Activated T-helper 1 cell treated with anti-CD3 and anti-CD28 coated beads, Interleukin-12 subunit alpha, Interleukin-12 subunit beta, Interleukin-2, Interleukin-4 antibody, amounts not matched to agents 30 ng/mL and 10 ng/mL and 1 ng/mL, durations not matched to agents 14 hours and 24 hours and 36 hours (primary cell): ENCODE data around the gene MIPOL1. TPM values are rescaled to one million over a fixed set of nuclear protein-coding genes. Genes with fewer than 3 reads are reported as not detected.
"Not testable (repeated sequence)": the region's sequence is repeated elsewhere in the genome, so short reads cannot be mapped to it uniquely, and the experiment has no call there.

Experiments used
- DNase-seq: peaks from one replicate; pipeline ENCODE4 v3.0.0; 2021; ENCODE audit warnings: low spot score
- H3K27ac Mint-ChIP-seq: one replicate; pipeline ENCODE4 v1.8.0; 2021; ENCODE audit warnings: mild to moderate bottlenecking, mixed read lengths
- H3K27me3 Mint-ChIP-seq: one replicate; pipeline ENCODE4 v1.8.0; 2022; ENCODE audit warnings: mild to moderate bottlenecking, moderate library complexity, mixed read lengths; ENCODE audit not compliant: insufficient read depth
- H3K36me3 Mint-ChIP-seq: one replicate; pipeline ENCODE4 v1.8.0; 2021; ENCODE audit warnings: low read depth, mixed read lengths
- H3K4me1 Mint-ChIP-seq: one replicate; pipeline ENCODE4 v1.8.0; 2021; ENCODE audit warnings: low read depth, mixed read lengths
- H3K4me3 Mint-ChIP-seq: one replicate; pipeline ENCODE4 v1.8.0; 2021; ENCODE audit warnings: mild to moderate bottlenecking, moderate library complexity, mixed read lengths
- H3K9me3 Mint-ChIP-seq: one replicate; pipeline ENCODE4 v1.8.0; 2021; ENCODE audit warnings: mixed read lengths
- intact Hi-C: fragments of 100-400 bp; cut with micrococcal nuclease; formaldehyde crosslinking; loops from one replicate; pipeline ENCODE4 v1.15.1; 2024
- total RNA-seq: library from RNA; stranded (reverse); gene quantifications from 2 replicates; pipeline ENCODE4 v1.2.3, GENCODE V29; 2022

Gene MIPOL1
- total RNA-seq, 1 donor from 2014 or later: not detected

DNA sequence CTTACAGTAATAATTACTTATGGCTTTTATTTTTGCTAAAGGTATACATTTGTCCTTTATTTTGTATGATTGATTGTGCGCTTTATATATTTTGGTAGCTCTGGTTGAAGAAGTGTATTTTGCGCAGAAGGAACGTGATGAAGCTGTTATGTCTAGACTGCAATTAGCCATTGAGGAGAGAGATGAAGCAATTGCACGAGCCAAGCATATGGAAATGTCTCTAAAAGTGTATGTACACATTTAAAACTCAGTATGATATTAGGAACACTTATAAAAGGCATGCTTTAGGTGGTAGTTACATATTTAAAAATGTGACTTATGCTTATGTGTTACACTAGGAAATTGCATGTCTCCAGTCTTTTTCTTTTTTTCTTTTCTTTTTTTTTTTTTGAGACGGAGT lies 87.5 kb downstream of the MIPOL1 start:
- H3K9me3 Mint-ChIP-seq: no peaks in the 10 kb centered on the region
- H3K4me3 Mint-ChIP-seq: no peak overlapping the region
- no peak for DNase-seq
- no peak overlapping the region for H3K27ac Mint-ChIP-seq
- intact Hi-C loops: no loop called here
- no peaks in the 10 kb centered on the region for H3K4me1 Mint-ChIP-seq
- no peaks in the 10 kb centered on the region for H3K36me3 Mint-ChIP-seq
- no peaks in the 10 kb centered on the region for H3K27me3 Mint-ChIP-seq

DNA sequence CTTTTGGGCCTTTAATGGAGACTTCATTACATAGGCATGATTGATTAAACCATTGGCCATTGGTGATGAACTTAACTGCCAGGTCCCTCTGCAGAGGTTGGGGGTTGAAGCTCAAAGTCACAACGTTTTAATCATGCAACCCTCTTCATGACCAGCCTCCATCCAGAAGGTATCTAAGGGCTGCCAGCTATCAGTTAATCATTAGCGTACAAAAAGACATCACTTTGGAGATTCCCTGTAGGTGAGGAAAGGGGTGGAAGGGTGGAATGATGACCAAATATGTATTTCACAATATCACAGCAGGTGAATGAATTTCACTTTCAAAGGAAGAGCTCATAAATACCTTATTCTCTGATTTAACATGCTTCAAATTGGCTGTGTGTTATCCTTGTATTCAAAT lies 92.0 kb downstream of the MIPOL1 start:
- no peaks in the 10 kb centered on the region for H3K27me3 Mint-ChIP-seq
- peaks cover 13% of the 10 kb centered on the region for H3K9me3 Mint-ChIP-seq
- no peak for DNase-seq
- H3K36me3 Mint-ChIP-seq: no peaks in the 10 kb centered on the region
- no peaks in the 10 kb centered on the region for H3K4me1 Mint-ChIP-seq
- no peak overlapping the region for H3K4me3 Mint-ChIP-seq
- intact Hi-C loops: no loop called here
- no peak overlapping the region for H3K27ac Mint-ChIP-seq

DNA sequence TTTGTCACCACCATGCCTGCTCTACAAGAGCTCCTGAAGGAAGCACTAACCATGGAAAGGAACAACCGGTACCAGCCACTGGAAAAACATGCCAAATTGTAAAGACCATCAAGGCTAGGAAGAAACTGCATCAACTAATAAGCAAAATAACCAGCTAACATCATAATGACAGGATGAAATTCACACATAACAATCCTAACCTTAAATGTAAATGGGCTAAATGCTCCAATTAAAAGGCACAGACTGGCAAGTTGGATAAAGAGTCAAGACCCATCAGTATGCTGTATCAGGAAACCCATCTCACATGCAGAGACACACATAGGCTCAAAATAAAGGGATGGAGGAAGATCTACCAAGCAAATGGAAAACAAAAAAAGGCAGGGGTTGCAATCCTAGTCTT lies 97.5 kb downstream of the MIPOL1 start:
- H3K4me1 Mint-ChIP-seq, DNase-seq, H3K27ac Mint-ChIP-seq, H3K27me3 Mint-ChIP-seq, H3K4me3 Mint-ChIP-seq, H3K36me3 Mint-ChIP-seq, intact Hi-C loops: not testable (repeated sequence)
- peaks cover 21% of the 10 kb centered on the region for H3K9me3 Mint-ChIP-seq

DNA sequence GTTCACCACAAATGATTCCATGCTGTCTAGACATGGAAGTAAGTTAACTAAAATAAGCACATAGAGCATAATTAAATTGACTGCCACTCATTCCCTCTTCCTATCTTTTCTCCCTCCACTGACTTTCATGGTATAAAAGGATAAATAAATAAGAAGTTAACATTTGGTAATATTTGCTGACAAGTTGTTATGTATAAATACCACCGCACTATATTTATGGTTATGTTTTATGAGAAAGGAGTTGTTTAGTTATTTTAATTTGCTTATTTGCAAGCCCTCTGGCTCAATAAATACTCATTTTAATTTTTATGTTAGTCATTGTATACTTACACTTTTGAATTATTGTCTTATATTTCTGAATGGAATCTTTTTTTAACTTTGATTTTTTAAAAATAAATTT lies 113.5 kb downstream of the MIPOL1 start:
- intact Hi-C loops: no loop called here
- Mint-ChIP-seq H3K9me3 (no peaks in the 10 kb centered on the region), H3K4me1 (no peaks in the 10 kb centered on the region), H3K27me3 (no peaks in the 10 kb centered on the region), H3K27ac (no peak overlapping the region), H3K4me3 (no peak overlapping the region), H3K36me3 (no peaks in the 10 kb centered on the region)
- DNase-seq: no peak

DNA sequence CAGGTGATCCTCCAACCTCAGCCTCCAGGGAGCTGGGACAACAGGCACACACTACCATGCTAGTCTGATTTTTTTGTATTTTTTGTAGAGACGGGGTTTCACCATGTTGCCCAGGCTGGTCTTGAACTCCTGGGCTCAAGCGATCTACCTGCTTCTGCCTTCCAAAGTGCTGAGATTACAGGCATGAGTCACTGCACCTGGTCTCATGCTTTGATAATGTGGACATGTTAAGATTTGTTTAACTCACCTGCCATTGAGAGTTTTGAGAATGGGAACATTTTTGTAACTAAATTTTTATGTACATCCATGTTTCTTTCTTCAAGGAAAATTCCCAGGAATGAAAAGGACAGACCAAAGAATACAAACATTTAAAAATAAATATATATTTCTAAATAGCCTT lies 121.2 kb downstream of the MIPOL1 start:
- Mint-ChIP-seq H3K27me3 (no peaks in the 10 kb centered on the region), H3K4me3 (no peak overlapping the region), H3K36me3 (no peaks in the 10 kb centered on the region), H3K27ac (no peak overlapping the region), H3K9me3 (no peaks in the 10 kb centered on the region), H3K4me1 (no peaks in the 10 kb centered on the region)
- intact Hi-C loops: no loop called here
- DNase-seq: no peak

DNA sequence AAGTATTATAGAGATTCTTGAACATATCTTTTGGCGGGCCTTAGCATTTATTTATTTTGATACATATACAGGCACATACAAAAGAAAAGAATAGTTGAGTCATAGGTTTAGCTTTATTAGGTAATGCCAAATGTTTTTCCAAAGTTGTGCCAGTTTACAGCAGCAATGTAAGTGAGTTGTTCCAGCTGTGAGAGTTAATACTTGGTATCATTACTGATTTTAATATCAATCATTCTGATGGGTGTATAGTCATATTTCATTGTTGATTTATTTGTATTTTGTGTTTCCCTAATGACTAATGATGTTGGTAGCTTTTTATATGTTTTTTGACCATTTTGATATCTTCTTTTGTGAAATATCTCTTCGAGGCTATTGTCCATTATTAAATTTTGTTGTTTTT lies 122.4 kb downstream of the MIPOL1 start:
- no peaks in the 10 kb centered on the region for H3K36me3 Mint-ChIP-seq
- no peak overlapping the region for H3K27ac Mint-ChIP-seq
- DNase-seq: no peak
- no peaks in the 10 kb centered on the region for H3K27me3 Mint-ChIP-seq
- intact Hi-C loops: no loop called here
- no peaks in the 10 kb centered on the region for H3K4me1 Mint-ChIP-seq
- no peak overlapping the region for H3K4me3 Mint-ChIP-seq
- H3K9me3 Mint-ChIP-seq: peaks cover 3% of the 10 kb centered on the region

DNA sequence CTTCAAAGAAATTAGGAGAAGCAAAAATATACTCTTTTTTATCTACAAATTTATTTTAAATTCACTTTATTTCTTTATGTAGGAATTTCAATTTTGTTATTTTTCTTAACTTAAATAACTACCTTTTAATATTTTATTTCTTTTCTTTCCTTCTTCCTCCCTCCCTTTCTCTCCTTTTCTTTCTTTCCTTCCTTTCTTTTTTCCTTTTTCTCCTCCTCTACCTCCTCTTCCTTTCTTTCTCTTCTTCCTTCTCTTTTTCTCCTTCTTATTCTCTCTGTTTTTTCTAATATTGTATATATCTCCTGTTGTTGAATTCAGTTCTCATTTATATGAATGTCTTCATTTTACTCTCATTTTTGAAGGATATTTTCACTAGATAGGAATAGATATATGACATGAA lies 127.6 kb downstream of the MIPOL1 start:
- H3K36me3 Mint-ChIP-seq: no peaks in the 10 kb centered on the region
- no peak overlapping the region for H3K27ac Mint-ChIP-seq
- DNase-seq: no peak
- no peaks in the 10 kb centered on the region for H3K4me1 Mint-ChIP-seq
- intact Hi-C loops: no loop called here
- H3K27me3 Mint-ChIP-seq: no peaks in the 10 kb centered on the region
- no peak overlapping the region for H3K4me3 Mint-ChIP-seq
- H3K9me3 Mint-ChIP-seq: peaks cover 3% of the 10 kb centered on the region

DNA sequence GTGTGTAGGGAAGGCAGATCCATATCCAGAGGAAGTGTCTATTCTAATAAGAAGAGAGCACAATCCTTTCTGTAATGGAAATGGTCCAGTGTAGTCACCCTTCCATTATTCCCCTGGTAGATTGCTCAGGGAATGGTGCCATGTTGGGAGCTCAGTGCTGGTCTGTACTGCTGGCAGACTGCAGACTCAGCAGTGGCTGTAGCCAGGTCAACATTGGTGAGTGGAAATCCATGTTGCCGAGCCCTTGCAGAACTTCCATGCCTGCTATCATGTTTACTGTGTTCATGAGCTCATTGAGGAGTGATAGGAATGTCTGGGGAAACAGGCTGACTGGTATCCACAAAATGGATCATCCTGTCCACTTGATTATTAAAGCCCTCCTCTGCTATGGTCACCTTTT lies 128.7 kb downstream of the MIPOL1 start:
- no peak for DNase-seq
- Mint-ChIP-seq H3K9me3 (peaks cover 3% of the 10 kb centered on the region), H3K27me3 (no peaks in the 10 kb centered on the region), H3K36me3 (no peaks in the 10 kb centered on the region), H3K4me3 (no peak overlapping the region), H3K27ac (no peak overlapping the region), H3K4me1 (no peaks in the 10 kb centered on the region)
- intact Hi-C loops: no loop called here

DNA sequence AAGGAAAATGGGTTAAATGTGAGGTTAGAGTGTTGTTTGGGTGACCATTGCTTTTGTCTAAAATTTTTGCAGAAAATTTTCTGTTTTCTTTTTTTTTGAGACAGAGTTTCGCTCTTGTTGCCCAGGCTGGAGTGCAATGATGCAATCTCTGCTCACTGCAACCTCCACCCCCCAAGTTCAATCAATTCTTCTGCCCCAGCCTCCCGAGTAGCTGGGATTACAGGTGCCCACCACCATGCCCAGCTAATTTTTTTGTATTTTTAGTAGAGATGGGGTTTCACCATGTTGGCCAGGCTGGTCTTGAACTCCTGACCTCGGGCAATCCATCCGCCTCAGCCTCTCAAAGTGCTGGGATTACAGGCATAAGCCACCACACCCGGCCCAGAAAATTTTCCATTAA lies 130.2 kb downstream of the MIPOL1 start:
- H3K4me3 Mint-ChIP-seq, H3K27ac Mint-ChIP-seq, H3K9me3 Mint-ChIP-seq, H3K36me3 Mint-ChIP-seq, DNase-seq, intact Hi-C loops, H3K4me1 Mint-ChIP-seq, H3K27me3 Mint-ChIP-seq: not testable (repeated sequence)

DNA sequence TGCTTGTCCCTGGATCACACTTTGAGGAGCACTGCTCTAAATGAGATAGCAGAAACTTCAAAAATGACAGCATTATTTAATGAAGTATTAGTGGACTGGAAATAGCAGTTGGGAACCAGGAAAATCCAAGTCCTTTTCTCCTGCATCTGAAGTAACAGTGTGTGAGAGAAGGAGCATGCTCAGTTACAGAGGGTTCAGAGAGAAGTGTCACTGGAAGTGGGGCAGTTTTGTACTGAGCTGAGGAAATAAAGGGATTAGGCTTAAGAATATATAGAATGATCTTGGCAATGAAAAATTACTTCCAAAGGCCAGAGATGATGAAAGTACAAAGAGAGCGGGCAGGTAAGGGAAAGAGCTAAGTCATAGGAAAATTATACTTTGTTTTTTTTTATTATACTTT lies 130.9 kb downstream of the MIPOL1 start:
- Mint-ChIP-seq H3K4me3 (no peak overlapping the region), H3K9me3 (peaks cover 7% of the 10 kb centered on the region), H3K4me1 (no peaks in the 10 kb centered on the region), H3K27me3 (no peaks in the 10 kb centered on the region), H3K36me3 (no peaks in the 10 kb centered on the region), H3K27ac (no peak overlapping the region)
- no peak for DNase-seq
- intact Hi-C loops: no loop called here

DNA sequence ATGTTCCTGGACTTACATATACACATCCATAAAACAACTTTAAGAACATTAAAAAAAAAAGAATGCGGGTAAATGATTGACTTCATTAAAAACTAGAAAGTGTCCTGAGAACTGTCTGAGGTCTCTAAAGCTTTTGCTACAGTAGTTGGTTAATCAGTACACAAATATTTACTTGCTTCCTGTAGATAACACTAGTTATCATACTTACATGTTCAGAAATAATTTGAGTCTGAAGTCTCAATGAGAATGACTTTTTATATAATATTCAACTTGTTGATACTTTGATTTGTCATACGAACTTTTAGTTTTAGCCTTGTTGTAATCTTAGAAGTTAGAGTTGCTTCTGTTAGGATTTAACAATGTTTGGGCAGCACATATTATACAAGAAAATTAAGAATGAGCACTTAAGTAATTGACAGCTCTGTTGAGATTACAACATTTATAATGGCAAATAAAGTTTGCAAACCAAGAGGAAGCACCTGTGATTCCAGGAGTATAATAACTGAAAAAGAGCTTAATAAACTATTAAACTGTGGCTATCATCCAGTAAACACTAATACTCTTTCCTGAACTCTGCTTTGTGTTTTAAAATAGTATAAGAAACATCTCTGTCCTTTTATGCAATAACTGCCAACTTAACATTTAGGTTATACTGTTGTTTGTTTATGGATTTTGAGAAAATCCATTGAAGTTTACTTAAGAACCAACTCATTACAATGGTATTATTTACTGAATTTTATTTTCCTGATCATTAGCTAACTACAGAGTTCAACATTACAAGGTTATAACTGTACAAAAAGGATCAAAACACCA lies 131.7 kb downstream of the MIPOL1 start:
- intact Hi-C loops: no loop called here
- H3K27me3 Mint-ChIP-seq: no peaks in the 10 kb centered on the region
- H3K4me1 Mint-ChIP-seq: no peaks in the 10 kb centered on the region
- DNase-seq: no peak
- H3K4me3 Mint-ChIP-seq: no peak overlapping the region
- no peak overlapping the region for H3K27ac Mint-ChIP-seq
- no peaks in the 10 kb centered on the region for H3K36me3 Mint-ChIP-seq
- H3K9me3 Mint-ChIP-seq: peaks cover 7% of the 10 kb centered on the region

DNA sequence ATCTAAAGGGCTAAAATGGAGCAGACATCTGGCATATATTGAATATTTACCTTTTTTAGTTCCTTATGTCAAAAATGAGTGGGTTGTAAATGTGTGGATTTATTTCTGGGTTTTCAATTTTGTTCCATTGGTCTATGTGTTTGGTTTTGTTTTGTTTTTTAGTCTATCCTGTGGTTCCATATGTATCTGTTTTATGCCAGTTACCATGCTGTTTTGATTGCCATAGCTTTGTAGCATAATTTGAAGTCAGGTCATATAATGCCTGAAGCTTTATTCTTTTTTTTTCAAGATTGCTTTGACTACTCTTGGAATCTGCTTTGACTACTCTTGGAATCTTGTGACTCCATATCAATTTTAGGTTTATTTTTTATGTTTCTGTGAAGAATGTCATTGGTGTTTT lies 133.2 kb downstream of the MIPOL1 start:
- no peak for DNase-seq
- Mint-ChIP-seq H3K27ac (no peak overlapping the region), H3K9me3 (peaks cover 4% of the 10 kb centered on the region), H3K36me3 (no peaks in the 10 kb centered on the region), H3K4me3 (no peak overlapping the region), H3K27me3 (no peaks in the 10 kb centered on the region), H3K4me1 (no peaks in the 10 kb centered on the region)
- intact Hi-C loops: no loop called here

DNA sequence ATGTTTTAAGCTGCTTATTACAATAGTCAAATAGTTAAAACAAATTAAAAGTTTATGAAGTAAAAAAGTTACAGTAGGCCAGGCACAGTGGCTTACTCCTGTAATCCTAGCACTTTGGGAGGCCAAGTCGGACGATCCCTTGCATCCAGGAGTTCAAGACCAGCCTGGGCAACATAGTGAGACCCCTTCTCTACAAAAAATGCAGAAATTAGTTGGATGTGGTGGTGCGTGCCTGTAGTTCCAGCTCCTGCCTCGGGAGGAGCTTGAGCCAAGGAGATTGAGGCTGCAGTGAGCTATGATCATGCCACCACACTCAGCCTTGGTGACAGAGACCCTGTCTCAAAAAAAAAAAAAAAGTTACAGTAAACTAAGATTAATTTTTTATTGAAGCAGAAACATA lies 142.6 kb downstream of the MIPOL1 start:
- H3K9me3 Mint-ChIP-seq: peaks cover 3% of the 10 kb centered on the region
- H3K27ac Mint-ChIP-seq: no peak overlapping the region
- DNase-seq: no peak
- H3K27me3 Mint-ChIP-seq: no peaks in the 10 kb centered on the region
- no peaks in the 10 kb centered on the region for H3K4me1 Mint-ChIP-seq
- no peak overlapping the region for H3K4me3 Mint-ChIP-seq
- H3K36me3 Mint-ChIP-seq: no peaks in the 10 kb centered on the region
- intact Hi-C loops: no loop called here
